Measurements from ENCODE around the gene ROPN1L.

DNA sequence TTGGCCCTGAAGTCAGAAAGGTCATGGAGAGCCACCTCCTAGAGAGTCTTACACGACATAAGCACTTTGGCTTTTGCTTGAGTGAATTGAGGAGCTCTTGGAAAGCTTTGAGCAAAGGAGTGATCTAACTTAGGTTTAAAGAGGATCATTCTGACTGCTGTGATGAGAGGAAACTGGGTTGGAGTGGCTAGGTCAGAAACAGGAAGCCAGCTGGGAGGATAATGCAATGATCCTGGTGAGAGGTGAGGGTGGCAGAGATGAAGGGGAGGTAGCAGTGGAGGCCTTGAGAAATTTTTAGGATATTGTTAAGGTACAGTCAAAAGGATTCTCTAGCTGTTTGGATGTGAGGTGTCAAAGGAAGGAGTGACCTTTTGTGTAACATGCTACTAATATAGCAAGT is 32.2 kb upstream of the ROPN1L start:
- TF ChIP-seq, protein P1, sequence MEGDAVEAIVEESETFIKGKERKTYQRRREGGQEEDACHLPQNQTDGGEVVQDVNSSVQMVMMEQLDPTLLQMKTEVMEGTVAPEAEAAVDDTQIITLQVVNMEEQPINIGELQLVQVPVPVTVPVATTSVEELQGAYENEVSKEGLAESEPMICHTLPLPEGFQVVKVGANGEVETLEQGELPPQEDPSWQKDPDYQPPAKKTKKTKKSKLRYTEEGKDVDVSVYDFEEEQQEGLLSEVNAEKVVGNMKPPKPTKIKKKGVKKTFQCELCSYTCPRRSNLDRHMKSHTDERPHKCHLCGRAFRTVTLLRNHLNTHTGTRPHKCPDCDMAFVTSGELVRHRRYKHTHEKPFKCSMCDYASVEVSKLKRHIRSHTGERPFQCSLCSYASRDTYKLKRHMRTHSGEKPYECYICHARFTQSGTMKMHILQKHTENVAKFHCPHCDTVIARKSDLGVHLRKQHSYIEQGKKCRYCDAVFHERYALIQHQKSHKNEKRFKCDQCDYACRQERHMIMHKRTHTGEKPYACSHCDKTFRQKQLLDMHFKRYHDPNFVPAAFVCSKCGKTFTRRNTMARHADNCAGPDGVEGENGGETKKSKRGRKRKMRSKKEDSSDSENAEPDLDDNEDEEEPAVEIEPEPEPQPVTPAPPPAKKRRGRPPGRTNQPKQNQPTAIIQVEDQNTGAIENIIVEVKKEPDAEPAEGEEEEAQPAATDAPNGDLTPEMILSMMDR (conservative IDR thresholded peaks at IDR 0.05), result no peak
- no peak for TF ChIP-seq EZH2 (IDR thresholded peaks at IDR 0.05; ENCODE audit: low read depth)

All from PC-9 (cell line).